Activated effector memory CD4-positive, alpha-beta T cell treated with Interleukin-2 at 50 U/mL for 16 hours (primary cell): ENCODE data around the gene IL18.
"Not testable (repeated sequence)": the region's sequence is repeated elsewhere in the genome, so short reads cannot be mapped to it uniquely, and the experiment has no call there.

ENCODE experiments used
- DNase-seq: peaks from one replicate; pipeline ENCODE4 v3.0.0-alpha.2; 2020

IL18 gene

GRCh38 chr11:112114460-112114859, 49.4 kb downstream of the IL18 start:
- no peak for DNase-seq

DNA sequence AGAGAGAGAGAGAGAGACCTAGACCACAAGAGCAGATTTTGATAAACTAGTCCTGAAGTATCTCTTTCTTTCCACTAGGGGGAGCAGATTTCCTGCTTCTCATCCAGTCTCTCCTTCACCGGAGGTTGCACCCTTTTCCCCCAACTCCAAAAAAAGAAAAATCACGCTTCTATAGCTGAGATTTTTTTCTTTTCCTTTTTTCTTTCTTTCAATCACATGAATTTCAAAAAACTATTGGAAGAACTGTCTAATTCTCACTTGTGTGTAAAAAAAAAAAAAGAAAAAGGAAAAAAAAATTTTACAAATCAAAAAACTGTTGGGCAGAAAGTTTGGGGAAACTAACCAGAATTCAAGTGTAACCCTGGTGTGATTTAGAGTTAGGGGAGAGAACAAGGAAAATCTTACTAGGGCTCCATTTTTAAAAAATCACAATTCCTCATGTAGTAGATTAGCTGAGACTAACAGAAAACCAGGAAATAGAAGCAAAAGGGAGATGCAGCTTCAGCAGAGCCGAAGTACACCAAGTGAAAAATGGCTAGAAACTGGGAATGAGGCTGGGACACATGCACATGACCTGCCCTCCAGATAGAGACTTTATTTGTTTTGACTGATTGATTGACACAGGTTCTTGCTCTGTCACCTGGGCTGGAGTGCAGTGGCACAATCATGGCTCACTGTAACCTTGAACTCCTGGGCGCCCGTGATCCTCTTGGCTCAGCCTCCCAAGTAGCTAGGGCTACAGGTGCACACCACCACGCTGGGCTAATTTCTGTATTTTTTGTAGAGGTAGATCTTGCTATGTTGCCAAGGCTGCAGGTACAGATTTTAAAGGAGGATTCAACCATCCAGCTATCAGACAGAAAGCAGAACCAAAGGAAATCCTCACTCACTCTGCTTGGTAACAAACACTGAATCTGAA, 50.1 kb downstream of the IL18 start:
- no peak for DNase-seq

DNA sequence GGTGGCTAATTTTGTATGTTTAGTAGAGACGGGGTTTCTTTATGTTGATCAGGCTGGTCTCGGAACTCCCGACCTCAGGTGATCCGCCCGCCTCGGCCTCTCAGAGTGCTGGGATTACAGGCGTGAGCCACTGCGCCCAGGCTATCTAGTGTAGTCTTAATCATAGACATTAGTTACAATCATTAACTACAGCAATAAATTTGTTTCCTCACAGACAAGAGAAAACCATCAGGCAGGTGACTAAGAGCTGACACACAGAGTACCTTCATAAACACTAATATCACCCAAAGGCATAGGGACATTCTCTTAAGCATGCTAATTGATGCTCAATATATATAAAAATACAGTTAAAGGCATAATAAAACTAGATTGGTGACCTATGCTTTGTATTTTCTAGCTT, 57.8 kb downstream of the IL18 start:
- DNase-seq, result no peak

- DNase-seq, result no peak
Observed at GRCh38 chr11:112103446-112103845, 60.4 kb downstream of the IL18 start.

DNA sequence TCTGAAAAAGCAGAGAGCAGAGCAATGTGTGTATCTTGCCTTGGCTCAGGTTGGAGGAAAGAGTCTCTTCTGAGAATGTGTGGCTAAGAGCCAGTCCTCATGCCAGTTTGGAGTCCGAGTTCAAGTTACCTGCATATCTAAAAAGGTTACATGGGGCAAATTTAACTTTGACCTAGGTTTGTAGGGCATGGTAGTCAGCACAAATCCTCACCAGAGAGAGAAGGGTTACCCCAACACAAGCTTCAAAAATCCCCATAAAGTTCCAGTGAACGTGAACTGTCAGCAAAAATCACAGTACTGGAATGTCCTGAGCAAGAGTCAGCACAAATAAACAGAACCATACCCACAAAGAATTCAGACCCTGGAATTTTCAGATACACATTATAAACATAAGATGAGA, 63.4 kb downstream of the IL18 start:
- no peak for DNase-seq

GRCh38 chr11:112097734-112098528, 66.0 kb downstream of the IL18 start:
- DNase-seq, result no peak

DNA sequence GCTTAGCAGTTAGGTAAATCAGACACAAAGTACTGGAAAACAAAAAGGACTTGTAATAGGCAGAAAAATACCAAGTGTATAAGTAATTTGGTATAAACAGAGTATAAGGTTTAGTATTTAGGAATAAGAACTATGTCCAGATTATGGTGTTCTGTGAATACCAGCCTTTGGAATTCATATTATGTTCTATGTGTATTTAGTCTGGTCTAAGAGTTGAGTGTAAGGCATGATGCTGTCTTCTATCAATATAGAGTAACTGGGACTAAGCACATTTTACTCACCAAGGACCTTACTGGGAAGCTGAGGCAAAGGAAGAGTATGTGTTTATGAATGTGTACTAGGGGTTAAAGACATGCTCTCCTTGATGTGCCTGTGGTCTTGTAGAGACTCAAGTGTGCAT, 67.7 kb downstream of the IL18 start:
- no peak for DNase-seq

DNA sequence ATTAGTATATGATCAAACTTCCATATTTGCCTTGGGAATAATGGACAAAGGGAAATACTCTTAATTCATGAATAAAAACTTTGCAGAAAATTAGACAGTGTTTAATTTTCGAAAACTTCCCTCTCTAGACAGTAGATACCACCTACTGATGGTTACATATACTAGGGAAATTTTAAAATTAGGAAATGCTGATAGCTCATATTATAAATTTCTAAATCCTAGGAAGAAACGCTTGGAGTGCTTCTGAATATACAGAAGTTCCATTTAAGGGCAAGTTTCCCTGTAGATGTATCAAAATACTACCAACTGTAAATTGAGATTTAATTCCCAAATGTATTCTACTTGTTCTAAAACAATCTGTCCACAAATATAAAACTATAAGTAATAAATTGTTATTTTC, 68.6 kb downstream of the IL18 start:
- not testable (repeated sequence) for DNase-seq
